Progenitor cell of endocrine pancreas (in vitro differentiated cells): ENCODE measurements around the gene TBX20. TPM values are rescaled to one million over a fixed set of nuclear protein-coding genes. Genes with fewer than 3 reads are reported as not detected.
A peak's percentile ranks its signal among the peaks of the same experiment; 100 is the strongest.

Experiments used
- DNase-seq: peaks from one replicate; pipeline ENCODE4 v3.0.0; 2021; ENCODE audit warnings: low spot score; ENCODE audit not compliant: unreplicated experiment
- H3K27ac Mint-ChIP-seq: 2 replicates; pipeline ENCODE4 v1.8.0; 2021; ENCODE audit warnings: mild to moderate bottlenecking, moderate library complexity, mixed read lengths
- H3K27me3 Mint-ChIP-seq: 2 replicates; pipeline ENCODE4 v1.8.0; 2021; ENCODE audit warnings: mixed read lengths
- H3K36me3 Mint-ChIP-seq: 2 replicates; pipeline ENCODE4 v1.8.0; 2022; ENCODE audit warnings: mixed read lengths; ENCODE audit not compliant: insufficient read depth
- H3K4me1 Mint-ChIP-seq: 2 replicates; pipeline ENCODE4 v1.8.0; 2021; ENCODE audit warnings: low read depth, mixed read lengths
- H3K4me3 Mint-ChIP-seq: 2 replicates; pipeline ENCODE4 v1.8.0; 2021; ENCODE audit warnings: low read depth, mild to moderate bottlenecking, moderate library complexity, mixed read lengths
- H3K9me3 Mint-ChIP-seq: 2 replicates; pipeline ENCODE4 v1.8.0; 2021; ENCODE audit warnings: low read depth, mixed read lengths
- total RNA-seq: library from RNA; stranded (reverse); gene quantifications from 2 replicates; pipeline ENCODE4 v1.2.1, GENCODE V29; 2021
- TF ChIP-seq, protein P1 (sequence below): fragments of 200-600 bp; sonication (generic); IDR thresholded peaks from one replicate; pipeline ENCODE4 v1.5.0; 2021; ENCODE audit warnings: antibody characterized with exemption, mild to moderate bottlenecking; ENCODE audit not compliant: unreplicated experiment

The TBX20 gene
- total RNA-seq, 1 donor from 2014 or later = not detected

DNA sequence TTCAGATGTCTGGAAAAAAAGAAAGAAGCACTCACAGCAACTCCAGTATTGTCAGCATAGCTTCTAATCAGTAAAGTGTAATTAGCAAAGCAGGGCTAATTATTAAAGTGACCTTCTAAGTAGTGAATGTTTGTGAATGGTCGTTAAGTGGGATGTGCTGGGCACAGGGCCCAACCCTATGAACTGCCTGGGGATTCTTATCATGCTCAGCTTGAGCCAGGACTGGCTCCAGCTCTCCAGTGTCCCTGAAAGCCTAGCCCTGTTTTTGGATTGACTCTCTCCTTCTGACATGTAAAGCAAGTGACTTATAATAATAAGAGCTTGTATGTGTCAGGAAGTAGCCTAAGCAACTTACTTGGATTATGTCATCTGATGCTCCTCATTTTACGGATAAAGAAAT, 9.5 kb upstream of the TBX20 start:
- no peaks in the 10 kb centered on the region for H3K36me3 Mint-ChIP-seq
- H3K27me3 Mint-ChIP-seq = peaks cover 76% of the 10 kb centered on the region
- peaks cover under 1% of the 10 kb centered on the region for H3K4me1 Mint-ChIP-seq

DNA sequence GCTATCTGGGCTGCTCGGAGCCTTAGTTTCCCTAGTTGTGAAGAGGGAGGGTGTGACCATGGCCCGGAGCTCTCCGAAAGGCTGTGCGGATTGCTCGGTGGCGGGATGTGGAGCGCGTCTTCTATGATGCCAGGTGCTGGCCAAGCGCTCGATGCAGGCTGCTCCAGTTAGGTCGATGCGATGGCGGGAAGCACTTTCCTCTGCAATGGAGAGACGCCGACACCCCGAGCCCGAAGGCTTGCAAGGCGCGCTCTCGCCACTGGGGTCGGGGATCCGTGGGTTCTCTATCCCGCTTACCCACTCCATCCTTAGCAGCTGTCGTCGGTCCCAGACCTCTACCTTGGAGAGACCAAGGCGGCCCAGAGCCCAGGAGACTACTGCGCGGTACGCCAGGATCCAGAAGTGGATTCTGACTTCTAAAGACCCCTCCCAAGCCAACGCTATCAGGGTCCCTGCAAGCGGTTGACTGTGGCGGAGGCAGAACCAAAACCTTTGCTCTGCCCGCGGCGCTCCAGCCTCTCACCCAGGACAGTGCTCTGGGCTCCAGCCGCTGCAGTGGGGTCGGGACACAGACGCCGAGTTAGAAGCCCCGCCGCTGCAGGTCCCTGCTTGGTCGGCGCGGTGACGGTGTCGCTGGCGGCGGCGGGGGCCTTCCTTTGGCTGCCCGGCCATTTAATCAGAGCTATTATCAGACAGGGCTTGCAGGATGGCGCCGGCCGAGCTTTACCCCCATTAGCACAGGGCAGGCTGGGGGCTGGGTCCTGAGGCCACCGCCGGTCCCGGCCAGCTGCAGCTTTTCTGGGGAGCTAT, 7.8 kb upstream of the TBX20 start:
- Mint-ChIP-seq H3K4me3 (peak overlapping the region; percentile 52), H3K9me3 (no peaks in the 10 kb centered on the region), H3K36me3 (no peaks in the 10 kb centered on the region), H3K4me1 (peaks cover 3% of the 10 kb centered on the region), H3K27ac (no peak overlapping the region), H3K27me3 (peaks cover 88% of the 10 kb centered on the region)
- no peak for DNase-seq
- TF ChIP-seq, protein P1, sequence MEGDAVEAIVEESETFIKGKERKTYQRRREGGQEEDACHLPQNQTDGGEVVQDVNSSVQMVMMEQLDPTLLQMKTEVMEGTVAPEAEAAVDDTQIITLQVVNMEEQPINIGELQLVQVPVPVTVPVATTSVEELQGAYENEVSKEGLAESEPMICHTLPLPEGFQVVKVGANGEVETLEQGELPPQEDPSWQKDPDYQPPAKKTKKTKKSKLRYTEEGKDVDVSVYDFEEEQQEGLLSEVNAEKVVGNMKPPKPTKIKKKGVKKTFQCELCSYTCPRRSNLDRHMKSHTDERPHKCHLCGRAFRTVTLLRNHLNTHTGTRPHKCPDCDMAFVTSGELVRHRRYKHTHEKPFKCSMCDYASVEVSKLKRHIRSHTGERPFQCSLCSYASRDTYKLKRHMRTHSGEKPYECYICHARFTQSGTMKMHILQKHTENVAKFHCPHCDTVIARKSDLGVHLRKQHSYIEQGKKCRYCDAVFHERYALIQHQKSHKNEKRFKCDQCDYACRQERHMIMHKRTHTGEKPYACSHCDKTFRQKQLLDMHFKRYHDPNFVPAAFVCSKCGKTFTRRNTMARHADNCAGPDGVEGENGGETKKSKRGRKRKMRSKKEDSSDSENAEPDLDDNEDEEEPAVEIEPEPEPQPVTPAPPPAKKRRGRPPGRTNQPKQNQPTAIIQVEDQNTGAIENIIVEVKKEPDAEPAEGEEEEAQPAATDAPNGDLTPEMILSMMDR = peak; percentile 38

More for the DNA sequence above, 9.5 kb upstream of the TBX20 start:
- H3K9me3 Mint-ChIP-seq = no peaks in the 10 kb centered on the region
- H3K4me3 Mint-ChIP-seq = no peak overlapping the region
- TF ChIP-seq, protein P1 = no peak
- no peak overlapping the region for H3K27ac Mint-ChIP-seq
- DNase-seq = no peak

DNA sequence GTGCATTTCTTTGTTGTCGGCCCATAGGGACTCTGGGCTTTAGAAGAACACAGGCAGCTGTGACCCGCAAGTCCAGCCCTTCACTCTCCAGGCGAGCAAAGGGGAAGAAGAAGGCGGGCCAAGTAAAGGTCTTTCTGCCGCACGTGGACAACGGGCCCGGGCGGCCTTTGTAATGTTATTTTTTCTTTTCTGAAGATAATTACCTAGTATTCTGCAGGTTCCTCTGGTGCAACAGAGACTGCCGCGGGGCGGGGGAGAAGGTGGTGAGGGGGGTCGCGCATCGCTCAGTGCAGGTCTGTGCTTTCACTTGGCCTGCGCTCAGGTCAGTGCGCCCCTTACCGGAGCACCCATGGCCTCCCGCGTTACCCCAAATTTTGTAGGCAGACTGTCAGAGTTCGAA, 7.1 kb upstream of the TBX20 start:
- no peak for DNase-seq
- Mint-ChIP-seq H3K27me3 (peaks cover 91% of the 10 kb centered on the region), H3K4me3 (no peak overlapping the region), H3K4me1 (peaks cover 3% of the 10 kb centered on the region), H3K27ac (no peak overlapping the region), H3K9me3 (no peaks in the 10 kb centered on the region), H3K36me3 (no peaks in the 10 kb centered on the region)
- TF ChIP-seq, protein P1 = no peak

DNA sequence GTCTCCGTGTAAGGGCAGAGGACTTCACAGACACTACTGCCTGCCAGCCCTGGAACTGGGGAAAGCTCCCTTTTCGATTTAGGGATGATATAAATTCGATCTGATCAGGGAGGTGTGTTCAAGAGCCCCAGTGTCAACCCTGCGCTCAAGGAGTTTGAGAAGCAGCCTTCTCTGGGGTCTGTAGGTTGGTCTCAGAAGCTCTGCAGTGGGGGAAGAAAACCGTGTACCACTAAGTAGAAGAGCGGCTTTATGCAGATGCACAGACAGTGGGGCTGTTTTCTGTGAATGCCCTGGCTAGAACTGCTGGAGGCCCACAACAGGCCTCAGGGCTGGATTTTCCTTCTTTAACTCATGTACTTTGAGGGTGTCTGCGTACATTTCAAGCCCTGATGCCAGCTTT, 6.3 kb upstream of the TBX20 start:
- Mint-ChIP-seq H3K36me3 (no peaks in the 10 kb centered on the region), H3K27me3 (peaks cover 91% of the 10 kb centered on the region), H3K27ac (peak overlapping the region; percentile 21), H3K4me1 (peaks cover 3% of the 10 kb centered on the region), H3K9me3 (no peaks in the 10 kb centered on the region), H3K4me3 (no peak overlapping the region)
- TF ChIP-seq, protein P1 = no peak
- no peak for DNase-seq

DNA sequence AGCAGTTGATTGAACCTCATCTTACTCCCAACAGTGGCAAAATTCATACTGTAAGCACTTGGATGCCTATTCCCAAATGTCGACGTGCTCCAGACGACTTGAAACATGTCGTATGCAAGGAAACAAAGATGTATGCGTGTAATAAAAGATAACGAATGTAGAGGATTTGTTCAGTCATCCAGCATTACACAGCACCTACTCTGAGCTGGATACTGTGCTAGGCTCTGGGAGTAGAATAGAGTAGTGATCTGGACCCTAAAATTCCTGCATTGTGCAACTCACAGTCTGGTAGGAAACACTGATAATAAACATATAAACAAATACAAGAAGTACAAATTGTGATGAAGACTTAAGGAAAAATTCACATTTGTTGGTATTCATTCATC, 5.6 kb upstream of the TBX20 start:
- no peak overlapping the region for H3K4me3 Mint-ChIP-seq
- DNase-seq = no peak

More for the DNA sequence above, 5.6 kb upstream of the TBX20 start:
- H3K4me1 Mint-ChIP-seq = peaks cover 3% of the 10 kb centered on the region
- peaks cover 93% of the 10 kb centered on the region for H3K27me3 Mint-ChIP-seq
- no peaks in the 10 kb centered on the region for H3K9me3 Mint-ChIP-seq
- H3K36me3 Mint-ChIP-seq = no peaks in the 10 kb centered on the region
- TF ChIP-seq, protein P1 = no peak
- H3K27ac Mint-ChIP-seq = peak overlapping the region; percentile 5
